GM18870 (cell line): ENCODE results near the gene HTR3C.
"Not testable (repeated sequence)": the region's sequence is repeated elsewhere in the genome, so short reads cannot be mapped to it uniquely, and the experiment has no call there.

ENCODE experiments used
- ATAC-seq: cut with Tn5 transposase; IDR thresholded peaks from one replicate; pipeline ENCODE4 v1.9.1; 2021; ENCODE audit warnings: moderate library complexity; ENCODE audit not compliant: unreplicated experiment

Gene HTR3C

DNA sequence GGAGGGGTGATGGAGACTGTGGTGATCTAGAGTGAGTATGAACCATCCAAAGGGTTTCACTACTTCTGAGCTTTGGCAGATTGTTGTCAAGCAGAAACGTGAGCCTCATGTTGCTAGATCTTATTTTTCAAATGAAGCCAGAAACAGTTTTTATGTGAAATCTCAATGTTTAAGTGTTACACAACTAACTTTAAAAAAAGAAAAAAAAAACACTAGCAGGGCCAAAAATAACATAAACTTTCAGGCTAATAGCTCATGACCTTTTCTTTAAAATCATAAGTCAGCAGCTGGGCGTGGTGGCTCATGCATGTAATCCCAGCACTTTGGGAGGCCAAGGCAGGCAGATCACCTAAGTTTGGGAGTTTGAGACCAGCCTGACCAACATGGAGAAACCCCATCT, 23.4 kb upstream of the HTR3C start:
- ATAC-seq, result no peak

DNA sequence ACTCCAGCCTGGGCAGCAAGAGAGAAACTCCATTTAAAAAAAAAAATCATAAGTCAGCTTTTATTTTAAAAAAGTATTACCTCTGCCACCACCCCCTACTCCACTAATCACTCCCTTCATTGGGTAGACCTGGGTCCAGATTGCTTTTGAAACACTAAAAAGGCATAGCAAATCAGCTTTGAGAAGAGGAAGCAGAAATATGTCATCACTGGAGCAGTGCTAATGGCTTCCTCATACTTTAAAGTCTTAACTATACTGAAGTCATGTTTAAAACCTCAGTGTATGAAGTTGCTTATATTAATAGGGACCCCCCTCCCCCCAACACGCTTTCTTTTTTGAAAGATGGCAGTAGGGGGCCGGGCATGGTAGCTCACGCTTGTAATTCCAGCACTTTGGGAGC, 22.3 kb upstream of the HTR3C start:
- no peak for ATAC-seq

DNA sequence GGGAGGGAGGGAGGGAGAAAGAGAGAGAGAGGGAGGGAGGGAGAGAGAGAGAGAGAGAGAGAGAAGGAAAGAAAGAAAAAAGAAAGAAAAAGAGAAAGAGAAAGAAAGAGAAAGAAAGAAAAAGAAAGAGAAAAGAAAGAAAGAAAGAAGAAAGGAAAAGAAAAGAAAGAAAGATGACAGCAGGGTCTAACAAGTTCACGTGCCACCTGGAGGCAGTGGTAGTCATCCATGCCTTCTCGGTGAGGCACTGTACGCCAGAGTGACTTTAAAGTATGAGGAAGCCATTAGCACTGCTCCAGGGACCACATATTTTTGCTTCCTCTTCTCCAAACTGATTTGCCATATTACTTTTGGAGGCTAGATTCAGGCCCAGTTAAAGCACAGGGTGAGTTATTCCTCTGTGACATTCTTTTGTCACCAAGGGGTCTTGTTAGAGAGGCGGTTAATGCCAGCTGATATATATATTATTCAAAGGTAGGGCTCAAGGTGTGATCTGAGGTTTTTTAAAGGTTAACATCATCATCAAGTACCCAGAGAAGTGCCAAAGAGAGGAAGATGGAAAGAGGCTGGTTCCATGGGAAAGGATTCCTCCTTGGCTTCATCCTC, 21.6 kb upstream of the HTR3C start, which contains the start of gene HTR3D:
HTR3D (plus strand) TSS at position 556 of the 606 bp plus-strand sequence; CDS start at position 556, 0 bp downstream.
- ATAC-seq, result no peak

DNA sequence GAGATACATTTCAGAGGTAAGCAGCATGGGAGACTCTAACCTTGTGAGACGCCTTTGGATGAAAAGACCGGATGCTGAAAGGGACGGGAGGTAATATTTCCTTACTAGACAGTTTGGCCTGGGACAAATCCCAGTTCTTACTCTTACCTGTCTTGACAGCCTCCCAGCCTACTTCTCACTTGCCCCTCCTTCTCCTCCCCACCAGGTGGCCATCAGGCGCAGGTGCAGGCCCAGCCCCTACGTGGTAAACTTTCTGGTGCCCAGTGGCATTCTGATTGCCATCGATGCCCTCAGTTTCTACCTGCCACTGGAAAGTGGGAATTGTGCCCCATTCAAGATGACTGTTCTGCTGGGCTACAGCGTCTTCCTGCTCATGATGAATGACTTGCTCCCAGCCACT, 15.0 kb upstream of the HTR3C start:
- ATAC-seq, result no peak

DNA sequence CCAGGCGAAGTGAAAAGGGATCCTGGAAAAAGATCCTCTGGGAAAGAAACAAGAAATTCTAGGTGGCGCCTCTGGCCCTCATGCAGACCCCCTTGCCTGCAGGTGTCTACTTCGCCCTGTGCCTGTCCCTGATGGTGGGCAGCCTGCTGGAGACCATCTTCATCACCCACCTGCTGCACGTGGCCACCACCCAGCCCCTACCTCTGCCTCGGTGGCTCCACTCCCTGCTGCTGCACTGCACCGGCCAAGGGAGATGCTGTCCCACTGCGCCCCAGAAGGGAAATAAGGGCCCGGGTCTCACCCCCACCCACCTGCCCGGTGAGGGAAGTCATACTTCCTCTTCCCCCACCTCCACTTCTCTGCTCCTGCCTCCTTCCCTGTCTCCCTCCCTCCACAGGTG, 14.5 kb upstream of the HTR3C start:
- not testable (repeated sequence) for ATAC-seq

DNA sequence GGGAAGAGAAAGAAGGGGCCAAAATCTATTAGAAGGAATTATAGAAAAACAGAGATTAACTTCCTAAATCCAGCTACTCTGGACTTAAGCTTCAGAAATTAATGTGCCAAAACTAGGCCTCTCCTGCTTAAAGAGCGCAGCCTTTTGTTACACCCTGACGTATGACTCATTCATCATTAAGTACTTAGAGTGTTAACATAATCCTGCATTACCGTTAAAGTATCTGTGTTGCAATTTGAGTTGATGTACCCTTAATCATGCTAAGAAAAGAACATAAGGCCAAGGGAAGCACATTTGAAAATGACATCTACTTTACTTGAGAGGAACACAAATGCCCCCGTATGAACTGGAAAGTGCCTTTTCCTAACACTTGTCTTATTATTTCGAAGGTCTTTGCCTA, 13.4 kb upstream of the HTR3C start:
- no peak for ATAC-seq

DNA sequence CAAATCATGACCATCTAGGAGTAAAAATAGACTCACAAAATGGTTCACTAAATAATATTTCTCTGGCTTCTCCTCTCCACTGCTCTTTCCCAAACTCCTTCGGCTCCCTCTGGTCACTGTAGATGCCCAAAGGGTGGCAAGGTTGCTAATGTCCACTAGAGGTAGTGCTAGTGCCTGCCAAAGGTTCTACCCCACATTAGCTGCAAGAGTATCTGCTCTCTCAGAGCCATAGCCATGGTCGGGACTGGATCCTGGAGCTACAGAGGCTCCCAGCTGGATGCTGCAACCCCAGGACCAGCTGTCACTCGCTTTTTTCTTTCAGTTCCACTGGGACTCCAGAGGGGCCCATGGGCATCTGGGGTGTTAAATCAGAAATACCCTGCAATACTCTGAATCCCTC, 12.8 kb upstream of the HTR3C start:
- ATAC-seq, result no peak

DNA sequence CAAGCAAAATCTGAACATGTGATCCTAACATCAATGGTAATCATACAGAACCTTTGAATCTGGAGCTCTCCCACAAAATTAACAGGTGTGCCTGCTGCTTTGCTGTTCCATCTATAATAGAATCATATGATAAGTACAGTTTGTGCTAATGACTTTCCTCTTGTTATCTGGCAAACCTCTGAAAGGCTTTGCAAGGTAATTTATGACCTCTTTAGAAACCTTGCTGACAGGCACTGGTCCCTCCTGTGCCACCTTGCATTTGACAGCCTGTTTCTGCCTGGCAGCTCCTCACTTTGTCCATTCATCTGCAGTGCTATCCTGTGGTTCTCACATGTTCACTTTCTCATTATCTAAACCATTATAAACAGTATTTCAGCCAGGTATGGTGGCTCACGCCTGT, 10.2 kb upstream of the HTR3C start:
- ATAC-seq, result no peak

DNA sequence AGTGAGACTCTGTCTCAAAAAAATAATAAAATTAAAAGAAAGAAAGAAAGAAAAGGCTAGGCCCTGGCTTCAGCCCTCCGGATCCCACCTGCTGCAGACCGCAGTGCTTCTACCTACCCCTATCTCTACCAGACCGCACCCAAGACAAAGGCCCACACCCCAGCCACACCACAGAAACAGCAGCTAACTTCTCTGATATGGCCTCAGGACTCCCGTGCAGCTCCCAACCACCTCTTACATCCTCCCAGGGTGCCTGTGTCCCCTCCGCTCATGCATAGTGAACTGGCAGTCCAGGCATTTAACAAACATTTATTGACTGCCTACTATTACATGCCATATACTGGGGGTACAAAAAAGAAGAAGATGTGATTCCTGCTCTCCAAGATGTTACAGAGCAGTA, 6.9 kb upstream of the HTR3C start:
- no peak for ATAC-seq

DNA sequence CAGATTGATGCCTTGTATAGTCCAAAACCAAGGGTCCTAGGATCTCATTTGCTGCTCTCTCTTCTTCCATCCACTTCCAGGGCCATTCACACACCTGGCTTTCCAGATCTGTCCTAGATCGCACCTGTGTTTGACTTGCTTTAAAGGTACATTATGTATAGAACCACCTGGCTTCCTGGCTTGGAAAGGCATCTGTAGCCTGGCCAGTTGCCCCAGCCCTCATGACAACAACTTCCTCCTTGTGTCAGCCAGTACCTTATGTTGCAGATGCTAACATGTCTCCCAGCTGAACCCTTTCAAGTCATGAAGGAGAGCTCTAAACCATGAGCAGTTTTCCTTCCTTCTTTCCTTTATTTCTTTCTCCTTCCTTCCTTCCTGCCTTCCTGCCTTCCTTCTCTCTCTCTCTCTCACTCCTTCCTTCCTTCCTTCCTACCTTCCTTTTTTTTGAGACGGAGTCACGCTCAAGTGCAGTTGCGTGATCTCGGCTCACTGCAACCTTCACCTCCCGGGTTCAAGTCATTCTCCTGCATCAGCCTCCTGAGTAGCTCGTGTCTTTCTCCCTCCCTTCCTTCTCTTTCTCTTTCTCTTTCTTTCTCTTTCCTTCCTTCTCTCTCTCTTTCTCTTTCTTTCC, 2.5 kb upstream of the HTR3C start:
- ATAC-seq, result no peak

DNA sequence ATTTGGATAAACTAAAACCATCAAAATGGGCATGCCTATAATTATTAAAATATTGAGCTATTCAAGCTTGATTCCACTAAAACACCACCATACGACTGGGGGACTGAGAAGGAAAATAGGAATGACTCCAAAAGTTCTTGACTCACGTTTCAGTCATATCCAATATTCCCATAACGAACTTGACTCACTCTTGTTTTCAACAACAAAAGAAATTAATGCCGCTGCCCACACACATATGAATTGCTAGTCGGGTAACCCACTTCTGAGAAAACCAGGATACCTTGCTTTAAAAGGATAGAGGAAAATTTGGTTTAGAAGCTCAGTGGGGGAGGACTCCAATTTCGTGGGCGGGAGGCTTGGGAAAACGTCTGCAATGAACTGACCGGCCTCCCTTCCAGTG, 5.2 kb downstream of the HTR3C start:
- no peak for ATAC-seq

DNA sequence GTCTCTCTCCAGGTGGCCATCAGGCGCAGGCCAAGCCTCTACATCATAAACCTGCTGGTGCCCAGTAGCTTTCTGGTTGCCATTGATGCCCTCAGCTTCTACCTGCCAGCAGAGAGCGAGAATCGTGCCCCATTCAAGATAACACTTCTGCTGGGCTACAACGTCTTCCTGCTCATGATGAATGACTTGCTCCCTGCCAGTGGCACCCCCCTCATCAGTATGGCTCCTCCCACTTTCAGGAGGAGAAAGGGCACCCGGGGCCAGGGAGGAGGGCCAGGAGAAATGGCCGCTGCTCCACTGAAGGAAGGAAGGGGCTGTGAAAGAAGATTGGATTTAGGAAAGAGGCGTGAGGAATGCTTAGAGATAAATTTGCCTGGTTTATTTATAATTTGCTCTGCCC, 6.6 kb downstream of the HTR3C start:
- no peak for ATAC-seq

DNA sequence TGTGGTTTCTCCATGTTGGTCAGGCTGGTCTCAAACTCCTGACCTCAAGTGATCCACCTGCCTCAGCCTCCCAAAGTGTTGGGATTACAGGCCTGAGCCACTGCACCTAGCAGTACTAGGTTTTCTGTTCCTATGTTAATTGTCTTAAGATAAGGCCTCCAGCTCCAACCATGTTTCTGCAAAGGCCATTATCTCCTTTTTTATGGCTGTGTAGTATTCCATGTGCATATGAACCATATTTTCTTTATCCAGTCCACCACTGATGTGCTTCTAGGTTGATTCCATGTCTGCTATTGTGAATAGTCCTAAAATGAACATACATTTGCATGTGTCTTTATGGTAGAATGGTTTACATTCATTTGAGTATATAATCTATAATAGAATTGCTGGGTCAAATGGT, 9.8 kb downstream of the HTR3C start:
- no peak for ATAC-seq

DNA sequence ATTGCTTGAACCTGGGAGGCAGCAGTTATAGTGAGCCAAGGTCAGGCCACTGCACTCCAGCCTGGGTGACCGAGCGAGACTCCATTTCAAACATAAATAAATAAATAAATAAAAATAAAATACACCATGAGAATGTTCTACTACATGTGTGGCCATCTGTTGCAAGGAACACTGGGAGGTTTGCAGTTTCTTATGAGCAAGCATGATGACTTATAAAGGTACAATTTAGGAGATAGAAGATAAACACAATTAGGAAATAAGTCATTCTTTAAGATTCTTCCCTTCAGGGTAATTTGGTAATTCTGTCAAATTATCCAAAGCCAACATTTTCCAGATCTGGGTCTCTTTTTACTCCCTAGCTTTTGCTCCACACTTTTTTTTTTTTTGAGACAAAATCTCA, 13.4 kb downstream of the HTR3C start:
- ATAC-seq, result no peak

DNA sequence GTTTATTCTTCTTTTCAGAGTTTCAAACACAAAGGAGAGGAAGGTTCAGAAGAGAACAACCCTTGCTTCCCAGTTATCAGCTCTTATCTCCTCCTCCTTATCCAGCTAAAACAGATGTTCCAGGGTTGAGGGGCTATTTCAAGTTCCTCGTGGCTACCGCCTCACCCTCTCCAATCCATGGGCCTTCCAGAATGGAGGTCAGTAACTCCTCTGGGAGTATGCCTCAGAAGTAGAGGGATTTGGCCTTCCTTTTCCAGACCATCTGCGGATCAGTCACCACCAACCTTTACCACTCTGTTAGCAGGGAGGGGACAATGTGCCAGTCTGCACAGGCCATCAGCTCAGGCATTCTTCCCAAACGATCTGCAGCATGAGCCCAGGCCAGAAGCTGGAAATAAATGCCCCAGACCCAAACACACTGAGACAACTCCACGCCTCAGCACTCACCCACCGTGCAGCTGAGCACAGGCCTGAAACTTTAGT, 14.8 kb downstream of the HTR3C start:
- no peak for ATAC-seq

DNA sequence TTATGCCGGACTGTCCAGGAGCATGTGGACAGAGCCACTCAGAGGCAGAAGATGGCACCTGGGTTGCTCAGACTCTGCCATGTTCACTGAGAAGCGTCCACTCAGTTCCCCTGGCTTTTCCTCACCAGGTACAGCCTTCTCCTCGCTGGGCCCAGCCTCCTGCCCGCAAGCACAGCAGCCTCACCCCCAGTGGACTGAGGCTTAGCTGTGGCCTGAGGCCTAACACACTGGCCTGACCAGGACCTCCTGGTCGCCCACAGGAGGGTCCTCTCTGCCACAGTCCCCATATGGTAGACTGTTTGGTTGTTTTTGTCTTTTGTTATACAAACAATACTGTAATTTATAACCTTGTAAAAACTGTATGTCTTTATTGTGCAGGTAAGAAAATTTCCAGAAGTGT, 15.5 kb downstream of the HTR3C start:
- ATAC-seq, result no peak

DNA sequence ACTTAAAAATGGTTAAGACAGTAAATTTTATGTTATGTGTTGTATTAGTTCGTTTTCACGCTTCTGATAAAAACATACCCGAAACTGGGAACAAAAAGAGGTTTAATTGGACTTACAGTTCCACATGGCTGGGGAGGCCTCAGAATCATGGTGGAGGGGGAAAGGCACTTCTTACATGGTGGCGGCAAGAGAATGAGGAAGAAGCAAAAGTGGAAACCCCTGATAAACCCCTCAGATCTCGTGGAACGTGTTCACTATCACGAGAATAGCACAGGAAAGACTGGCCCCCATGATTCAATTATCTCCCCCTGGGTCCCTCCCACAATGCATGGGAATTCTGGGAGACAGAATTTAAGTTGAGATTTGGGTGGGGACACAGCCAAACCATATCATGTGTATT, 18.3 kb downstream of the HTR3C start:
- not testable (repeated sequence) for ATAC-seq

DNA sequence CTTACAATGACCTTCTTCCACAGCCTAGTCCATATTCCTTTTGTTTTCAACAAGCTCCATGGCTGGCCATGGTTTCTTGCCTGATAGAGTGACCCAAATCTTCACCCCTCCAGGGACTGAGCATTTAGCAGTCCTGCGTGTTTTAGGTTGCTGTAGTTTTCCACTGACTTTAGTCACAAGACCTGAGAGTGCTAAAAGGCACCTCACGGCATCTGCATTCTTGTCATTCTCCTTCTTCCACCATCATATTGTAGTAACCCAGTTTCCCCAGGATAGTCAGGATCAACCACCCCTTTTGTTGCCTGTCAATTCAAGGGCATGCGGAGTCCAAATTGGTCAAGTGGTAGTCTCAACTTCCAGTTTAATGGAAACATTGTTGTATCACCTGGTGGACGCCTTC, 20.8 kb downstream of the HTR3C start:
- ATAC-seq, result no peak

DNA sequence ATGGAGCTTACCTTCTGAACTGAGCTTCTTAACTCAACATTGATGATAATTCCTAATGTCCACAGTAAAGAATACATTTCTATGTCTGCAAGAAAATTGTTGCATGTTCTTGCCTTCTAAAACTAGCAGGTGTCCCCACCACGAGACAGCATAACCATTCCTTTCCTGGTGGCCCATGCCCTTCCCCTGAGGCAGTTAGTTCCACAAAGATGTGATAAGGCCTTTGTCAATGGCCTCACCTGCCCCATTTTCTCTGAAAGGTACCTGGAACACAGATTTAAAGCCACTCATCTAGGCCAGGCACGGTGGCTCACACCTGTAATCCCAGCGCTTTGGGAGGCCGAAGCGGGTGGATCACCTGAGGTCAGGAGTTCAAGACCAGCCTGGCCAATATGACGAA, 23.1 kb downstream of the HTR3C start:
- ATAC-seq, result no peak

DNA sequence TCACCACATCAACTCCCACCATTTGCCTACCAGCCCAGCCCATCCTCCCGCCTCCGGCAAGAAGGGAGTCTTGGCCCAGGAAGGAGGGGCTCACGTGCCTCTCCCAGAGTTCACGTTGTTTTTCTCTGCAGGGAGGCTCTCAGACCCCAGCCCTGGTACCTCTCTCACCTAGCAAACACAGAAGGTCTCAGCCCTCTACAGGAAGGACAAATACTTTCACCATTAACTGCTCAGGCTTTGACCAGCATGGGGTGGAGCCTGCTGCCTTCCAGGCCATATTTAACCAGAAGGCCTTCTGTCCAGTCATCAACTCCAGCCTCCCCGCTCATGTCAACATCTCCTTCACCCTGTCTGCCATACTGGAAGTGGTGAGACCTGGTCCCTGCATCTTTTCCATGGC, 25.0 kb downstream of the HTR3C start:
- ATAC-seq, result no peak

DNA sequence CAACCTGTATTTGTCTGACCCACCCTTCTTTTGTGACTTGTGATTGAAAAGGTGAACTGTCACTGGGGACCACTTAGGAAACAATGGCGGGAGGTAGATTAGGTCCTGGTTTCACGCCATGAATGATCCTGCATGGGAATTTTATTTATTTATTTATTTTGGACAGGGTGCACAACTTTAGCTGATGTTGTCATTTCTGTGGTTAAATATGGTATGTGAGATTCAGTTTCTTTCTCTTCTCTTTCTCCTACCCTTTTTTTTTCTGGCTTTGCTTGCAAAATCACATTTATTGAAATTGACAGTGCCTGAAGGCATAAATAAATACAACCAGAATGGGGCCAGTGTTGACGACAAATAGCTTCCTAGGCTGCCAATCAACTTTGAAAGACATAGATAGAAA, 26.0 kb downstream of the HTR3C start:
- no peak for ATAC-seq

DNA sequence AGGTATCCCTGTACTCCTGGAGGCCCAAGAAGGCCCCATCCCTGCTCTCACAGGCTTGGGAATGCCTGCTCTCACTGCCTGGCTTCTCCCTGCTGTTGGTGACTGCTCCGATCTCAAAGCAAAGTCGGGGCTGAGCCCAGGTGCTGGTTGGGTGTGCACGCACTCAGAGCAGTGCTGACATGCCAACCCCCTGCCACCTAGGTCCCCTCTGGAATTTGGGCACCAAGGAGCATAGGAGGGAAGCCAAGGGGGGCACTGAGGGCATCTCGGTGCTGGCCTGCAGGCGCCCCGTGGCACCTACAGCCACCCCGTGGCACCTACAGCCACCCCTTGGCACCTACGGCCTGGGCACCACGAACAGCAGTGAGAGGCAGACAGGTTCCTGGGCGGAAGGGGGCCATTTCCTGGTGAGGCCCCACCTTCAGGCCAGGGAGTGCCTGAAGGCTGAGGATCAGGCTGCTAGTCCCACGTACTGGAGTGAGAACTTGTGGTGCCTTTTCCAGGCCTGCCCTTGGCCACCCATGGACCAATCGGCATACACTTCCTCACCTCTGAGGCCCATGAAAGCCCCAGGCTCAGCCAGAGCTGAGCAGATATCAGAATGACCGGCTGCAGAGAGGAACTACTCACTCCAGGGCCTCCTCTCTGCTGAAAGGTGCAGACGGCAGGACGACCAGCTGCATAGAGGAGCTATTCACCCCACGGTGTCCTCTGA, 28.4 kb downstream of the HTR3C start:
- ATAC-seq, result no peak
